Smooth muscle cell (in vitro differentiated cells): Measurements from ENCODE around the gene BFSP1. TPM values are rescaled to one million over a fixed set of nuclear protein-coding genes. Genes with fewer than 3 reads are reported as not detected.

Experiments
- DNase-seq: peaks from one replicate; lab custom pipeline; 2025; ENCODE audit not compliant: unreplicated experiment; lab: John Stamatoyannopoulos, UW
- H2AFZ ChIP-seq: fragments of 200-600 bp; sonication (generic); 2 replicates; pipeline ENCODE4 v1.6.0; 2016; ENCODE audit warnings: antibody characterized with exemption, low read depth, mild to moderate bottlenecking
- H3F3A ChIP-seq: fragments of 200-600 bp; sonication (generic); 2 replicates; pipeline ENCODE4 v1.6.0; 2017; ENCODE audit warnings: antibody characterized with exemption, low read depth
- H3K27ac ChIP-seq: fragments of 200-600 bp; sonication (generic); 2 replicates; pipeline ENCODE4 v1.5.1; 2016; ENCODE audit warnings: low read depth, mild to moderate bottlenecking
- H3K27me3 ChIP-seq: fragments of 200-600 bp; sonication (generic); 2 replicates; pipeline ENCODE4 v1.6.1; 2016; ENCODE audit warnings: low read depth, mild to moderate bottlenecking
- H3K36me3 ChIP-seq: fragments of 200-600 bp; sonication (generic); 2 replicates; pipeline ENCODE4 v1.5.1; 2016; ENCODE audit warnings: low read depth
- H3K4me1 ChIP-seq: fragments of 200-600 bp; sonication (generic); 2 replicates; pipeline ENCODE4 v1.5.1; 2016; ENCODE audit warnings: low read depth
- H3K4me2 ChIP-seq: fragments of 200-600 bp; sonication (generic); 2 replicates; pipeline ENCODE4 v1.6.0; 2016; ENCODE audit warnings: mild to moderate bottlenecking
- H3K4me3 ChIP-seq: fragments of 200-600 bp; sonication (generic); 2 replicates; pipeline ENCODE4 v1.5.1; 2016; ENCODE audit warnings: mild to moderate bottlenecking
- H3K79me2 ChIP-seq: fragments of 200-600 bp; sonication (generic); 2 replicates; pipeline ENCODE4 v1.6.0; 2016; ENCODE audit warnings: low read depth, mild to moderate bottlenecking
- H3K9ac ChIP-seq: fragments of 200-600 bp; sonication (generic); 2 replicates; pipeline ENCODE4 v1.6.0; 2016; ENCODE audit warnings: low read depth
- H3K9me3 ChIP-seq: fragments of 200-600 bp; sonication (generic); replicated peaks from 2 replicates; pipeline ENCODE4 v1.5.1; 2016; ENCODE audit warnings: low read depth
- H4K20me1 ChIP-seq: fragments of 200-600 bp; sonication (generic); 2 replicates; pipeline ENCODE4 v1.6.0; 2016; ENCODE audit warnings: low read depth
- WGBS: methylation state at CpG from one replicate; pipeline ENCODE4 v1.1.7; 2016; ENCODE audit warnings: low lambda C conversion rate; 5-methylcytosine and 5-hydroxymethylcytosine counted together
- polyA plus RNA-seq: library from polyadenylated mRNA; unstranded; fragments of >200 nt; fragmentation: Nextera tagmentation; extraction: Ambion mirVana; gene quantifications from 2 replicates; pipeline ENCODE4 v1.2.1, GENCODE V29; 2016
- total RNA-seq: library from RNA; depleted of rRNA; stranded (reverse); fragments of >200 nt; gene quantifications from 2 replicates; pipeline ENCODE4 v1.2.3, GENCODE V29; 2014
- TF ChIP-seq, protein P1 (sequence below): fragments of 200-600 bp; sonication (generic); IDR thresholded peaks from 2 replicates; pipeline ENCODE4 v1.5.1; 2017; ENCODE audit warnings: borderline replicate concordance, mild to moderate bottlenecking, antibody characterized with exemption; ENCODE audit not compliant: insufficient read depth, poor library complexity, severe bottlenecking

BFSP1 gene
- total and polyA plus RNA-seq, 2 experiments from 2014 or later, result 0.76 to 1.6 TPM

GRCh38 chr20:17491041-17491440, 40.1 kb downstream of the BFSP1 start:
- H3K4me2 ChIP-seq, result no peak overlapping the region
- no peaks in the 10 kb centered on the region for H3F3A ChIP-seq
- H3K79me2 ChIP-seq, result no peaks in the 10 kb centered on the region
- WGBS, result 94% methylated on average over 11 of the region's 11 CpGs
- no peak overlapping the region for H3K9ac ChIP-seq
- TF ChIP-seq, protein P1, sequence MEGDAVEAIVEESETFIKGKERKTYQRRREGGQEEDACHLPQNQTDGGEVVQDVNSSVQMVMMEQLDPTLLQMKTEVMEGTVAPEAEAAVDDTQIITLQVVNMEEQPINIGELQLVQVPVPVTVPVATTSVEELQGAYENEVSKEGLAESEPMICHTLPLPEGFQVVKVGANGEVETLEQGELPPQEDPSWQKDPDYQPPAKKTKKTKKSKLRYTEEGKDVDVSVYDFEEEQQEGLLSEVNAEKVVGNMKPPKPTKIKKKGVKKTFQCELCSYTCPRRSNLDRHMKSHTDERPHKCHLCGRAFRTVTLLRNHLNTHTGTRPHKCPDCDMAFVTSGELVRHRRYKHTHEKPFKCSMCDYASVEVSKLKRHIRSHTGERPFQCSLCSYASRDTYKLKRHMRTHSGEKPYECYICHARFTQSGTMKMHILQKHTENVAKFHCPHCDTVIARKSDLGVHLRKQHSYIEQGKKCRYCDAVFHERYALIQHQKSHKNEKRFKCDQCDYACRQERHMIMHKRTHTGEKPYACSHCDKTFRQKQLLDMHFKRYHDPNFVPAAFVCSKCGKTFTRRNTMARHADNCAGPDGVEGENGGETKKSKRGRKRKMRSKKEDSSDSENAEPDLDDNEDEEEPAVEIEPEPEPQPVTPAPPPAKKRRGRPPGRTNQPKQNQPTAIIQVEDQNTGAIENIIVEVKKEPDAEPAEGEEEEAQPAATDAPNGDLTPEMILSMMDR, result no peak
- no peaks in the 10 kb centered on the region for H3K27me3 ChIP-seq
- H3K27ac ChIP-seq, result no peak overlapping the region
- H3K9me3 ChIP-seq, result no peaks in the 10 kb centered on the region
- no peak overlapping the region for H3K4me3 ChIP-seq
- H3K36me3 ChIP-seq, result no peaks in the 10 kb centered on the region
- DNase-seq, result no peak
- H2AFZ ChIP-seq, result no peak overlapping the region
- no peaks in the 10 kb centered on the region for H4K20me1 ChIP-seq
- H3K4me1 ChIP-seq, result no peaks in the 10 kb centered on the region

DNA sequence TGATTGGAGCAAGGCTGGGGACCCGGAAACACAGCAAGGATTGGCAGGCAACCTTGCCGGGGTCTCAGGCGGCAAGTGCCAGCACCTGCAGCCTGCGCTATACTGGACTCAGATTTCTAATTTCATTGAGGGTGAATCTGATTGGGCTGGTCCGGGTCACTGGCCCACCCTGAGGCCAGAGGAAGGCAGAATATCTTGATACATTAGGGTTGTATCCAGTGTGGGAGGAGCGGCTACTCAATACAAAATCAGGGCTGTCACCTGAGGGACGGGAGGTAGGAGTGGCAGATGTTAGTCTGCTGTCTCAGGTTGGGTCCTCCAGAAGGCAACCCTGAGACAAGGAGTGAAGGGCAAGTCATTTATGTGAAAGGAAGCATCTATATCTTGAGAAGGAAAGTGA, 40.7 kb downstream of the BFSP1 start:
- Histone ChIP-seq H3K4me2 (no peak overlapping the region), H3K9me3 (no peaks in the 10 kb centered on the region), H3K36me3 (no peaks in the 10 kb centered on the region), H3K79me2 (no peaks in the 10 kb centered on the region), H3K27me3 (no peaks in the 10 kb centered on the region), H2AFZ (no peak overlapping the region), H3K27ac (no peak overlapping the region), H3K4me3 (no peak overlapping the region), H3K4me1 (no peaks in the 10 kb centered on the region), H3F3A (no peaks in the 10 kb centered on the region), H4K20me1 (no peaks in the 10 kb centered on the region), H3K9ac (no peak overlapping the region)
- DNase-seq, result no peak
- 90% methylated on average over 7 of the region's 7 CpGs for WGBS
- TF ChIP-seq, protein P1, result no peak

- TF ChIP-seq, protein P1, result no peak
Measured at GRCh38 chr20:17488916-17489600, 42.1 kb downstream of the BFSP1 start.

GRCh38 chr20:17485017-17485416, 46.2 kb downstream of the BFSP1 start:
- 96% methylated on average over 2 of the region's 2 CpGs for WGBS
- H3K4me2 ChIP-seq, result no peak overlapping the region
- no peaks in the 10 kb centered on the region for H4K20me1 ChIP-seq
- DNase-seq, result no peak
- H3K27ac ChIP-seq, result no peak overlapping the region
- H3K9me3 ChIP-seq, result no peaks in the 10 kb centered on the region
- H3K4me1 ChIP-seq, result no peaks in the 10 kb centered on the region
- no peak overlapping the region for H3K9ac ChIP-seq
- no peak overlapping the region for H3K4me3 ChIP-seq
- H2AFZ ChIP-seq, result no peak overlapping the region
- H3K79me2 ChIP-seq, result no peaks in the 10 kb centered on the region
- no peaks in the 10 kb centered on the region for H3F3A ChIP-seq
- no peaks in the 10 kb centered on the region for H3K36me3 ChIP-seq
- no peaks in the 10 kb centered on the region for H3K27me3 ChIP-seq
- TF ChIP-seq, protein P1, result no peak

More at GRCh38 chr20:17488916-17489600, 42.1 kb downstream of the BFSP1 start:
- no peaks in the 10 kb centered on the region for H3K4me1 ChIP-seq
- no peak overlapping the region for H3K4me3 ChIP-seq
- no peaks in the 10 kb centered on the region for H4K20me1 ChIP-seq
- 83% methylated on average over 9 of the region's 9 CpGs for WGBS
- no peak overlapping the region for H3K9ac ChIP-seq
- no peak overlapping the region for H2AFZ ChIP-seq
- no peak overlapping the region for H3K4me2 ChIP-seq
- no peaks in the 10 kb centered on the region for H3F3A ChIP-seq
- H3K27me3 ChIP-seq, result no peaks in the 10 kb centered on the region
- no peak overlapping the region for H3K27ac ChIP-seq
- H3K9me3 ChIP-seq, result no peaks in the 10 kb centered on the region
- no peaks in the 10 kb centered on the region for H3K36me3 ChIP-seq
- no peak for DNase-seq
- H3K79me2 ChIP-seq, result no peaks in the 10 kb centered on the region
